Measurements from ENCODE around the gene ZNF282. TPM values are rescaled to one million over a fixed set of nuclear protein-coding genes. Genes with fewer than 3 reads are reported as not detected.
A peak's percentile ranks its signal among the peaks of the same experiment; 100 is the strongest.

Gene ZNF282
- total RNA-seq, 4 donors from 2014 or later, result 16.9 to 28.7 (median 22.2) TPM

- Histone ChIP-seq H3K27me3 (no peaks in the 10 kb centered on the region), H3K27ac (replicated peaks in 1 of 4) (no peak overlapping the region), H3K4me3 (no peak overlapping the region), H3K4me1 (no peaks in the 10 kb centered on the region), H3K9me3 (no peaks in the 10 kb centered on the region), H3K36me3 (peaks cover 72 to 100% (median 95%) of the 10 kb centered on the region in 4 donors)
- intact Hi-C loops (cut with DNase I), result no loop called here
- WGBS, result 61% methylated on average over 7 of the region's 7 CpGs
- DNase-seq (ENCODE audit: extremely low spot score), result no peak
- TF ChIP-seq POLR2A (IDR thresholded peaks at IDR 0.05; ENCODE audit: low read depth), result no peak
- peak in 2 of 3 experiments; percentile 19 to 45 for TF ChIP-seq CTCF (IDR thresholded peaks at IDR 0.05)
Observed at GRCh38 chr7:149209518-149210269, 14.3 kb downstream of the ZNF282 start.

GRCh38 chr7:149210551-149210950 lies 15.2 kb downstream of the ZNF282 start:
- TF ChIP-seq EP300 (IDR thresholded peaks at IDR 0.05) (no peak), POLR2AphosphoS5 (IDR thresholded peaks at IDR 0.05) (no peak), POLR2A (IDR thresholded peaks at IDR 0.05; ENCODE audit: low read depth) (no peak), CTCF (IDR thresholded peaks at IDR 0.05) (no peak)

GRCh38 chr7:149214020-149214720 lies 18.8 kb downstream of the ZNF282 start:
- no peak overlapping the region for H3K4me3 ChIP-seq
- H3K36me3 ChIP-seq, result peaks cover 71 to 100% (median 99%) of the 10 kb centered on the region in 4 donors
- intact Hi-C loops (cut with DNase I), result no loop called here
- 71% methylated on average over 7 of the region's 7 CpGs for WGBS
- H3K9me3 ChIP-seq, result no peaks in the 10 kb centered on the region
- H3K27me3 ChIP-seq, result no peaks in the 10 kb centered on the region
- DNase-seq (ENCODE audit: extremely low spot score), result no peak
- TF ChIP-seq POLR2AphosphoS5 (IDR thresholded peaks at IDR 0.05), result no peak
- TF ChIP-seq CTCF (IDR thresholded peaks at IDR 0.05), result no peak
- TF ChIP-seq EP300 (IDR thresholded peaks at IDR 0.05), result no peak
- no peak for TF ChIP-seq POLR2A (IDR thresholded peaks at IDR 0.05; ENCODE audit: low read depth)
- no peak overlapping the region for H3K27ac ChIP-seq (replicated peaks in 1 of 4)
- H3K4me1 ChIP-seq, result no peaks in the 10 kb centered on the region

More at GRCh38 chr7:149210551-149210950, 15.2 kb downstream of the ZNF282 start:
- no peaks in the 10 kb centered on the region for H3K4me1 ChIP-seq
- H3K27ac ChIP-seq (replicated peaks in 1 of 4), result no peak overlapping the region
- WGBS, result 88% methylated on average over 11 of the region's 11 CpGs
- H3K4me3 ChIP-seq, result no peak overlapping the region
- no peaks in the 10 kb centered on the region for H3K9me3 ChIP-seq
- DNase-seq (ENCODE audit: extremely low spot score), result no peak
- H3K36me3 ChIP-seq, result peaks cover 81 to 100% (median 99%) of the 10 kb centered on the region in 4 donors
- intact Hi-C loops (cut with DNase I), result no loop called here
- no peaks in the 10 kb centered on the region for H3K27me3 ChIP-seq

GRCh38 chr7:149216402-149216801 lies 21.1 kb downstream of the ZNF282 start:
- WGBS, result 93% methylated on average over 2 of the region's 2 CpGs
- Histone ChIP-seq H3K36me3 (peaks cover 72 to 100% (median 99%) of the 10 kb centered on the region in 4 donors), H3K4me3 (no peak overlapping the region), H3K27ac (replicated peaks in 1 of 4) (no peak overlapping the region), H3K4me1 (no peaks in the 10 kb centered on the region), H3K27me3 (no peaks in the 10 kb centered on the region), H3K9me3 (no peaks in the 10 kb centered on the region)
- DNase-seq (ENCODE audit: extremely low spot score), result no peak
- TF ChIP-seq POLR2AphosphoS5 (IDR thresholded peaks at IDR 0.05) (no peak), POLR2A (IDR thresholded peaks at IDR 0.05; ENCODE audit: low read depth) (no peak), EP300 (IDR thresholded peaks at IDR 0.05) (no peak), CTCF (IDR thresholded peaks at IDR 0.05) (no peak)
- intact Hi-C loops (cut with DNase I), result no loop called here
